Spleen (tissue), 11 donors: ENCODE results near the gene NRL. TPM values are rescaled to one million over a fixed set of nuclear protein-coding genes. Genes with fewer than 3 reads are reported as not detected.

ENCODE experiments used
- DNase-seq: peaks from one replicate; pipeline ENCODE4 v3.0.0-alpha.2; 2020
- H3K27ac ChIP-seq, 8 donors: fragments of 200-600 bp; sonication (generic) in 7 of 8; 1 replicate in 4 of 8; 2 replicates in 4 of 8; pipeline versions ENCODE4 v1.5.0 to v1.8.0; 2016 to 2021; ENCODE audit warnings: inconsistent platforms in 4 of 8, mild to moderate bottlenecking in 4 of 8, moderate library complexity in 1 of 8
- H3K27me3 ChIP-seq, 7 donors: fragments of 200-600 bp; sonication (generic) in 6 of 7; replicated peaks in 1 of 7; 1 replicate in 4 of 7; 2 replicates in 3 of 7; pipeline versions ENCODE4 v1.5.0 to v1.8.0; 2016 to 2021; ENCODE audit warnings: inconsistent platforms in 3 of 7, mild to moderate bottlenecking in 1 of 7
- H3K36me3 ChIP-seq, 6 donors: fragments of 200-600 bp; sonication (generic) in 5 of 6; 1 replicate in 4 of 6; 2 replicates in 2 of 6; pipeline versions ENCODE4 v1.5.0 to v1.8.0; 2016 to 2021; ENCODE audit warnings: inconsistent platforms in 2 of 6
- H3K4me1 ChIP-seq, 6 donors: fragments of 200-600 bp; sonication (generic) in 5 of 6; 1 replicate in 3 of 6; 2 replicates in 3 of 6; pipeline versions ENCODE4 v1.5.0 to v1.8.0; 2016 to 2021; ENCODE audit warnings: inconsistent platforms in 3 of 6
- H3K4me3 ChIP-seq, 8 donors: fragments of 200-600 bp; sonication (generic) in 7 of 8; 1 replicate in 4 of 8; 2 replicates in 4 of 8; pipeline versions ENCODE4 v1.5.0 to v1.8.0; 2016 to 2021; ENCODE audit warnings: inconsistent platforms in 4 of 8, mild to moderate bottlenecking in 4 of 8, moderate library complexity in 2 of 8
- H3K9me3 ChIP-seq, 8 donors: fragments of 200-600 bp; sonication (generic) in 7 of 8; 1 replicate in 4 of 8; 2 replicates in 4 of 8; pipeline versions ENCODE4 v1.5.0 to v1.8.0; 2016 to 2021; ENCODE audit warnings: inconsistent platforms in 4 of 8
- POLR2A ChIP-seq, 3 donors: fragments of 450-650 bp; IDR thresholded peaks; one replicate each; pipeline ENCODE4 v1.5.1; 2017; ENCODE audit warnings: antibody characterized with exemption in 3 of 3, mild to moderate bottlenecking in 1 of 3
- POLR2AphosphoS5 ChIP-seq, 3 donors: sonication (generic); formaldehyde crosslinking; IDR thresholded peaks; one replicate each; pipeline ENCODE4 v1.5.1; 2017; ENCODE audit warnings: antibody characterized with exemption in 3 of 3
- WGBS, 5 donors: extraction: QIAGEN DNeasy Blood & Tissue Kit in 3 of 5; methylation state at CpG; one replicate each; pipeline versions ENCODE4 v1.1.5 to v1.1.7; 2013 to 2018; 5-methylcytosine and 5-hydroxymethylcytosine counted together
- intact Hi-C: fragments of 100-400 bp; cut with DNase I; formaldehyde crosslinking; loops from one replicate; pipeline ENCODE4 v1.15.0; 2023; ENCODE audit warnings: low total_unique reads
- polyA plus RNA-seq, 3 donors: library from polyadenylated mRNA; stranded (reverse); fragments of 200-250 nt; gene quantifications; one replicate each; pipeline ENCODE4 v1.2.1, GENCODE V29; 2013
- total RNA-seq, 7 donors: library from RNA; depleted of rRNA in 3 of 7; stranded (reverse); fragments of >200 nt in 3 of 7; fragmentation: NEBNext Ultra II Directional in 4 of 7; extraction: Animal tissue kit (Norgen Biotek cat#: 25700) in 4 of 7; gene quantifications; one replicate each; pipeline versions ENCODE4 v1.1.0 to v1.2.1, GENCODE V29; 2016 to 2021
- TF ChIP-seq, protein P1 (sequence below), 11 experiments: fragments of 200-600 bp in 7 of 11; fragments of 450-650 bp in 4 of 11; sonication (generic) in 4 of 11; IDR thresholded peaks in 8 of 11; conservative IDR thresholded peaks in 3 of 11; 1 replicate in 7 of 11; 2 replicates in 4 of 11; pipeline versions ENCODE4 v1.4.0 to v1.8.0; 2016 to 2021; ENCODE audit warnings: antibody characterized with exemption in 11 of 11, inconsistent platforms in 4 of 11, mild to moderate bottlenecking in 1 of 11
- donor health status: healthy with polysubstance abuse.
- donor health status: DM: no; HTN: no; CAD: no; lungs with moderate emphysema.
- donor health status: DM: no; HTN: no; CAD: no.
- donor health status: Bipolar disorder and iron deficiency.
- donor health status: healthy.
- donor health status: DM: no; HTN: no; CAD: no.
- donor health status: DM: yes; HTN: yes; CAD: no.

Gene NRL
- total and polyA plus RNA-seq, 10 donors = 2.0 to 7.8 (median 4.0) TPM

DNA sequence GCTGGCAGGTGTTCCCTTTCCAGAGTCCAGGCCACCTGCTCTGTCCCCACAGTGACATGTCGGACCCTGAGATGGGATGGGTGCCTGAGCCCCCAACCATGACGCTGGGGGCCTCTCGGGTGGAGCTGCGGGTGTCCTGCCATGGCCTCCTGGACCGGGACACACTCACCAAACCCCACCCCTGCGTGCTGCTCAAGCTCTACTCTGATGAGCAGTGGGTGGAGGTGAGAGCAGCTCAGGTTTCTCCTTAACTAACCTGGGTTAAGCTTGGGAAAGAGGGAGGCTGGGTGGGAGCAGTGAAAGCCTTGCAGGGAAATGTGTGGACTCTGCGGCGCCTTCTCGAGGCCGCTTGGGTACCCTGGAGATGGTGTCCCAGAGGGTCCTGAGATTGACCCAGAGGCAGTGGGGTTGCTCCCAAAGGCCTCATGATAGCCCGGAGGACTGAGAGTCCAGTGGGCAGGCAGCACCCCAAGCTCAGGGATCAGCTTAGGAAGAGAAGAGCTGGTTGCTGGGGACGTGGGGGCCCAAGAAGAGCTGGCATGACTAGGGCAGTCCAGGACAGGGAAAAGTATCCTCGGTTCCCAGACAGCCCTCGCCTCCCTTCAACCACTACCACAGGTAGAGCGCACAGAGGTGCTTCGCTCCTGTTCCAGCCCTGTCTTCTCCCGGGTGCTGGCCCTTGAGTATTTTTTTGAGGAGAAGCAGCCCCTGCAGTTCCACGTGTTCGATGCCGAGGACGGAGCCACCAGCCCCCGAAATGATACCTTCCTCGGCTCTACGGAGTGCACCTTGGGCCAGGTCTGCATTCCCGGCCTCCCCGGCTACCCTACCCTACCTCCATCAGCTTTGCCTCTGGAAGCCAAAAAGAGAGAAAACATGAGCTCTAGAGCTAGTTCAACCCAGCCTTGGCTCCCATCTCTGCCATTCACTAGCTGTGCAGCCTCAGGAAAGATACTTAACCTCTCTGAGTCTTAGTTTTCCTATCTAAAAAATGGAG, 41.6 kb downstream of the NRL start:
- H3K9me3 ChIP-seq = no peaks in the 10 kb centered on the region
- DNase-seq = peak; percentile 16
- no peak overlapping the region for H3K4me3 ChIP-seq
- no peak overlapping the region for H3K27ac ChIP-seq
- intact Hi-C loops = no loop called here
- H3K4me1 ChIP-seq = peaks cover 0 to 24% (median 2%) of the 10 kb centered on the region in 6 donors
- TF ChIP-seq, protein P1, sequence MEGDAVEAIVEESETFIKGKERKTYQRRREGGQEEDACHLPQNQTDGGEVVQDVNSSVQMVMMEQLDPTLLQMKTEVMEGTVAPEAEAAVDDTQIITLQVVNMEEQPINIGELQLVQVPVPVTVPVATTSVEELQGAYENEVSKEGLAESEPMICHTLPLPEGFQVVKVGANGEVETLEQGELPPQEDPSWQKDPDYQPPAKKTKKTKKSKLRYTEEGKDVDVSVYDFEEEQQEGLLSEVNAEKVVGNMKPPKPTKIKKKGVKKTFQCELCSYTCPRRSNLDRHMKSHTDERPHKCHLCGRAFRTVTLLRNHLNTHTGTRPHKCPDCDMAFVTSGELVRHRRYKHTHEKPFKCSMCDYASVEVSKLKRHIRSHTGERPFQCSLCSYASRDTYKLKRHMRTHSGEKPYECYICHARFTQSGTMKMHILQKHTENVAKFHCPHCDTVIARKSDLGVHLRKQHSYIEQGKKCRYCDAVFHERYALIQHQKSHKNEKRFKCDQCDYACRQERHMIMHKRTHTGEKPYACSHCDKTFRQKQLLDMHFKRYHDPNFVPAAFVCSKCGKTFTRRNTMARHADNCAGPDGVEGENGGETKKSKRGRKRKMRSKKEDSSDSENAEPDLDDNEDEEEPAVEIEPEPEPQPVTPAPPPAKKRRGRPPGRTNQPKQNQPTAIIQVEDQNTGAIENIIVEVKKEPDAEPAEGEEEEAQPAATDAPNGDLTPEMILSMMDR (IDR thresholded peaks at IDR 0.05 in 8 of 11, conservative IDR thresholded peaks at IDR 0.05 in 3 of 11) = no peak
- TF ChIP-seq POLR2A (IDR thresholded peaks at IDR 0.05) (no peak), POLR2AphosphoS5 (IDR thresholded peaks at IDR 0.05) (no peak)
- no peaks in the 10 kb centered on the region for H3K36me3 ChIP-seq
- peaks cover 0 to 17% (median 0%) of the 10 kb centered on the region in 7 donors for H3K27me3 ChIP-seq
- 80 to 92% (median 88%) methylated on average over 24 to 26 of the region's 26 CpGs for WGBS, 5 donors

DNA sequence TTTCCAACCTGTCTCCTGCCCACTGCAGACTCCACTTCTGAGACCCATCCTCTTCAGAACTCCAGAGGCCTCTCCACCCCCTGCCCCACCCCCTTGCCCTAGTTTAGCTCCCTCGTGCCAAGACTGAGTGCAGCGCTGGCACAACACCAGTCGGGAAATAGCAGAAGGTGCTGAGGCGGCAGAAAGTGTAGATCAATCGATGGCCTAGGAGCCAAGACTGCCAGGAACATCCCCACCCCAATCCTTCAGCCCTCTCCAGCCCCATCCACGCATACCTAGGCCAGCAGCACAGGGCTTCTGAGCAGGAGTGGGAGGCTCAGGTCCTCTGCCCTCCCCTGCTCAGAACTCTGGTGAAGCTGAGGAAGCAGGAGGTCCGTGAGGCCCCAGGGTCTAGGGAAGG, 42.3 kb downstream of the NRL start:
- Histone ChIP-seq H3K27me3 (peaks cover 0 to 17% (median 0%) of the 10 kb centered on the region in 7 donors), H3K36me3 (no peaks in the 10 kb centered on the region), H3K4me1 (peaks cover 0 to 24% (median 2%) of the 10 kb centered on the region in 6 donors), H3K9me3 (no peaks in the 10 kb centered on the region), H3K4me3 (no peak overlapping the region), H3K27ac (no peak overlapping the region)
- DNase-seq = peak; percentile 41
- no peak for TF ChIP-seq POLR2A (IDR thresholded peaks at IDR 0.05)
- no peak for TF ChIP-seq POLR2AphosphoS5 (IDR thresholded peaks at IDR 0.05)
- TF ChIP-seq, protein P1 (IDR thresholded peaks at IDR 0.05 in 8 of 11, conservative IDR thresholded peaks at IDR 0.05 in 3 of 11) = no peak
- WGBS, 5 donors = 66 to 86% (median 74%) methylated on average over 7 of the region's 7 CpGs
- intact Hi-C loops = no loop called here

DNA sequence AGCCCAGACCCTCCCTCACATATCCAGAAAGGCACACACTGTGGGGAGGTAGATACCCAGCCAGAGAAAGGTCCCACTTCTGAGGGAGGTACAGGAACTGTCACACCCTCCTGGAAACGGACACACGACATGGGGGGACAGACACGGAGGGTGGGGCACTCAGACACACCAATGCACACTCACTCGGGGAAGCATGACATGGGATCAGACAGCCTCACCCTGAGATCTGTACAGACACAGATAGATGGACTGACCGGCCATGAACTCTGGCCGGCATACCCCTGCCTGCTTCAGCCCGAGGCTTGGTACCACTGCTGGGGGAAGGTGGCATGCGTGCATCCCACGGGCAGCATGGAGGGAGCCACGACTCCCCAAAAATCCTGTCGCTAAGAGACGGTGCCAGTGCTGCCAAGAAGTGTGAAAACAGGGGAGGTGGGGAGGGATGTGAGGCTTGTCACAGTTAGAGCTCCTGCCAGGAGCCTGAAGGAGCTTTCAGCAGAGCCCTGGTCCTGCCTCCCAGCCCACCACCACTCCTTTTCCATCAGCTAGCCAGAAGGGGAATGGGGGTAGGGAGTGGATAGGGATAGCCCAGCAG, 42.8 kb downstream of the NRL start:
- Histone ChIP-seq H3K36me3 (no peaks in the 10 kb centered on the region), H3K9me3 (no peaks in the 10 kb centered on the region), H3K27me3 (peaks cover 0 to 17% (median 0%) of the 10 kb centered on the region in 7 donors), H3K4me3 (no peak overlapping the region), H3K27ac (no peak overlapping the region), H3K4me1 (peaks cover 0 to 24% (median 2%) of the 10 kb centered on the region in 6 donors)
- intact Hi-C loops = no loop called here
- peak; percentile 50 for DNase-seq
- 71 to 90% (median 76%) methylated on average over 7 to 12 of the region's 12 CpGs for WGBS, 5 donors
- no peak for TF ChIP-seq POLR2AphosphoS5 (IDR thresholded peaks at IDR 0.05)
- TF ChIP-seq POLR2A (IDR thresholded peaks at IDR 0.05) = no peak
- TF ChIP-seq, protein P1 (IDR thresholded peaks at IDR 0.05 in 8 of 11, conservative IDR thresholded peaks at IDR 0.05 in 3 of 11) = no peak
